Cardiac fibroblast (primary cell): ENCODE results near the gene POLR1D.

Experiments used
- DNase-seq, 2 donors: peaks; one replicate each; pipeline versions ENCODE4 v3.0.0 to v3.0.0-alpha.2; 2010; ENCODE audit warnings: low read depth in 2 of 2
- H3K4me3 ChIP-seq, 2 donors: replicated peaks in 1 of 2; 1 replicate in 1 of 2; 2 replicates in 1 of 2; pipeline ENCODE4 v1.5.1; 2011; ENCODE audit warnings: low read depth in 2 of 2, low read length in 2 of 2, mild to moderate bottlenecking in 2 of 2, moderate library complexity in 1 of 2
- CTCF ChIP-seq: IDR thresholded peaks from one replicate; pipeline ENCODE4 v1.5.1; 2011; ENCODE audit warnings: low read depth, mild to moderate bottlenecking, low read length, inconsistent platforms

The POLR1D gene

GRCh38 chr13:27587095-27587746, 34.5 kb upstream of the POLR1D start:
- no peak overlapping the region for H3K4me3 ChIP-seq
- TF ChIP-seq CTCF = no peak
- peak in 1 of 2 donors; percentile 24 for DNase-seq

- TF ChIP-seq CTCF = no peak
- no peak overlapping the region for H3K4me3 ChIP-seq
- DNase-seq = no peak
These were observed 33.3 kb upstream of the POLR1D start for GRCh38 chr13:27588405-27588804.

- DNase-seq = no peak
- H3K4me3 ChIP-seq = no peak overlapping the region
- TF ChIP-seq CTCF = no peak
These were observed 28.8 kb upstream of the POLR1D start for GRCh38 chr13:27592865-27593264.

- H3K4me3 ChIP-seq = no peak overlapping the region
- TF ChIP-seq CTCF = no peak
- DNase-seq = no peak
These were observed 28.4 kb upstream of the POLR1D start for GRCh38 chr13:27593267-27593666.

- no peak for DNase-seq
- TF ChIP-seq CTCF = no peak
- H3K4me3 ChIP-seq = no peak overlapping the region
These were observed 26.5 kb upstream of the POLR1D start for GRCh38 chr13:27595055-27595811.

- DNase-seq = no peak
- no peak for TF ChIP-seq CTCF
- no peak overlapping the region for H3K4me3 ChIP-seq
These were observed 22.6 kb upstream of the POLR1D start for GRCh38 chr13:27599096-27599495.
